Fibroblast of lung (primary cell): Measurements from ENCODE around the gene KCNJ12. TPM values are rescaled to one million over a fixed set of nuclear protein-coding genes. Genes with fewer than 3 reads are reported as not detected.
"Not testable (repeated sequence)": the region's sequence is repeated elsewhere in the genome, so short reads cannot be mapped to it uniquely, and the experiment has no call there.

Experiments used
- DNase-seq, 2 donors: peaks; one replicate each; pipeline versions ENCODE4 v3.0.0 to v3.0.0-alpha.2; 2010; ENCODE audit warnings: low read depth in 2 of 2
- H2AFZ ChIP-seq: 2 replicates; pipeline ENCODE4 v1.5.1; 2012; ENCODE audit warnings: low read length, control low read depth, inconsistent platforms
- H3K27ac ChIP-seq: 2 replicates; pipeline ENCODE4 v1.5.1; 2011; ENCODE audit warnings: low read length, control low read depth; ENCODE audit not compliant: insufficient read depth
- H3K27me3 ChIP-seq: 2 replicates; pipeline ENCODE4 v1.5.1; 2011; ENCODE audit warnings: mild to moderate bottlenecking, low read length; ENCODE audit not compliant: control insufficient read depth, insufficient read depth
- H3K36me3 ChIP-seq: 2 replicates; pipeline ENCODE4 v1.5.1; 2011; ENCODE audit warnings: low read length; ENCODE audit not compliant: control insufficient read depth, insufficient read depth
- H3K4me1 ChIP-seq: 2 replicates; pipeline ENCODE4 v1.5.1; 2011; ENCODE audit warnings: low read length; ENCODE audit not compliant: control insufficient read depth, insufficient read depth; ENCODE audit errors: extremely low read depth
- H3K4me2 ChIP-seq: 2 replicates; pipeline ENCODE4 v1.5.1; 2011; ENCODE audit warnings: low read length, control low read depth; ENCODE audit not compliant: insufficient read depth; ENCODE audit errors: extremely low read depth
- H3K4me3 ChIP-seq, 4 experiments: fragments of 200-600 bp in 1 of 4; sonication (generic) in 1 of 4; replicated peaks in 1 of 4; 2 replicates each; pipeline ENCODE4 v1.5.1; 2011 to 2016; ENCODE audit warnings: low read length in 4 of 4, low read depth in 3 of 4, mild to moderate bottlenecking in 3 of 4, control low read depth in 2 of 4, inconsistent platforms in 1 of 4, mixed read lengths in 1 of 4; ENCODE audit not compliant: insufficient read depth in 1 of 4; ENCODE audit errors: control extremely low read depth in 1 of 4
- H3K79me2 ChIP-seq: 2 replicates; pipeline ENCODE4 v1.5.1; 2012; ENCODE audit warnings: mild to moderate bottlenecking, low read length, inconsistent platforms; ENCODE audit not compliant: control insufficient read depth, insufficient read depth
- H3K9ac ChIP-seq: 2 replicates; pipeline ENCODE4 v1.5.1; 2011; ENCODE audit warnings: mild to moderate bottlenecking, low read length, control low read depth; ENCODE audit not compliant: insufficient read depth
- H3K9me3 ChIP-seq: 2 replicates; pipeline ENCODE4 v1.5.1; 2012; ENCODE audit warnings: low read depth, low read length; ENCODE audit not compliant: control insufficient read depth, insufficient read depth
- H4K20me1 ChIP-seq: 2 replicates; pipeline ENCODE4 v1.5.1; 2011; ENCODE audit warnings: low read length; ENCODE audit not compliant: control insufficient read depth, insufficient read depth; ENCODE audit errors: extremely low read depth
- EZH2 ChIP-seq: IDR thresholded peaks from 2 replicates; pipeline ENCODE4 v1.5.1; 2012; ENCODE audit warnings: low read length, control low read depth, mild to moderate bottlenecking; ENCODE audit errors: missing control alignments
- polyA plus RNA-seq, 2 donors: library from polyadenylated mRNA; depleted of rRNA in 1 of 2; stranded (reverse) in 1 of 2; unstranded in 1 of 2; fragments of >200 nt; gene quantifications; 2 replicates each; pipeline ENCODE4 v1.2.1, GENCODE V29; 2011 to 2012; ENCODE audit warnings: missing spikeins in 1 of 2
- total RNA-seq: library from RNA; depleted of rRNA; stranded (reverse); fragments of >200 nt; gene quantifications from 2 replicates; pipeline ENCODE4 v1.2.1, GENCODE V29; 2014
- TF ChIP-seq, protein P1 (sequence below), 2 donors: IDR thresholded peaks in 1 of 2; conservative IDR thresholded peaks in 1 of 2; 1 replicate in 1 of 2; 2 replicates in 1 of 2; pipeline ENCODE4 v1.5.1; 2011 to 2012; ENCODE audit warnings: low read length in 2 of 2, control low read depth in 1 of 2, inconsistent platforms in 1 of 2, low read depth in 1 of 2, mild to moderate bottlenecking in 1 of 2

The KCNJ12 gene
- total and polyA plus RNA-seq, 2 donors (not counting 1 experiment from before 2014, with no cell fraction given): 0.09 to 0.66 TPM

DNA sequence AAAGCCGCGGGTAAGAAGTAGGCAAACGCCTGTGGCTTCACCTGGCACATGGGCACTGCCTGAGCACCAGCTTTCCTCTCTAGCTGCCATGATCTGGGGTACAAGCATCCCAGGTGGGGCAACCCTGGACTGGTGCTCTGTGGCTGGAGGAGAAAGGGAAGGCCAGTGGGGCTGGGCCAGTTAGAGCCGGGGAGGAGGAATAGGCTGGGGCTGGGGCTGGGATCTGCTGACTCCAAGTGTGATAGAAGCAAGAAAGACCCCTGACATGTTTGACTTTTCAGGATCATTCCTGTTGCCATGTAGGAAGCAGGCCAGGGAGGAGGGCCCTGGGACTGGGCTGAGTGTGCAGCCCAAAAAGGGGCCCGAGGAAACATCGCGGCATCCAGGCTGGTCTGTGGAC is 48.5 kb downstream of the KCNJ12 start:
- H3K27ac ChIP-seq, H3K9ac ChIP-seq, DNase-seq, H3K4me3 ChIP-seq, H4K20me1 ChIP-seq, H3K9me3 ChIP-seq, H3K79me2 ChIP-seq, H3K4me2 ChIP-seq, H3K4me1 ChIP-seq, H3K27me3 ChIP-seq, H3K36me3 ChIP-seq, H2AFZ ChIP-seq: not testable (repeated sequence)

DNA sequence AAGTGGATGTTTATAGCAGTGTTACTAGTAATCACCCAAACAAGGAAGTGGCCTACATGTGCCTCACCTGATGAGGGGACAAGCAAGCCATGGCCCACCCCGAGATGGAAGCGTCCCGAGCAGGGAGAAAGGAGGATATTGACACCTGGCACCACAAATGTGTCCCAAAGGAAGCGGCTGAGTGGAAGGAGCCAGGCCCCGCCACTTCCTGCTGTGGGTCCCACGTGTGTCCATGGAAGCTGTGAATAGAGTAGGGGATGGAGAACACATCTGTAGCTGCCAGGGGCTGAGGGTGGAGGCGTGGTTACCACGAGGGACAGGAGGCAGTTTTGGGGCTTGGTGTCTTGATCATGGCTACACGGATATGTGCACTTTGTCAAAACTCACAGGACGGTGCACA is 49.2 kb downstream of the KCNJ12 start:
- no peaks in the 10 kb centered on the region for H3K4me1 ChIP-seq
- TF ChIP-seq, protein P1, sequence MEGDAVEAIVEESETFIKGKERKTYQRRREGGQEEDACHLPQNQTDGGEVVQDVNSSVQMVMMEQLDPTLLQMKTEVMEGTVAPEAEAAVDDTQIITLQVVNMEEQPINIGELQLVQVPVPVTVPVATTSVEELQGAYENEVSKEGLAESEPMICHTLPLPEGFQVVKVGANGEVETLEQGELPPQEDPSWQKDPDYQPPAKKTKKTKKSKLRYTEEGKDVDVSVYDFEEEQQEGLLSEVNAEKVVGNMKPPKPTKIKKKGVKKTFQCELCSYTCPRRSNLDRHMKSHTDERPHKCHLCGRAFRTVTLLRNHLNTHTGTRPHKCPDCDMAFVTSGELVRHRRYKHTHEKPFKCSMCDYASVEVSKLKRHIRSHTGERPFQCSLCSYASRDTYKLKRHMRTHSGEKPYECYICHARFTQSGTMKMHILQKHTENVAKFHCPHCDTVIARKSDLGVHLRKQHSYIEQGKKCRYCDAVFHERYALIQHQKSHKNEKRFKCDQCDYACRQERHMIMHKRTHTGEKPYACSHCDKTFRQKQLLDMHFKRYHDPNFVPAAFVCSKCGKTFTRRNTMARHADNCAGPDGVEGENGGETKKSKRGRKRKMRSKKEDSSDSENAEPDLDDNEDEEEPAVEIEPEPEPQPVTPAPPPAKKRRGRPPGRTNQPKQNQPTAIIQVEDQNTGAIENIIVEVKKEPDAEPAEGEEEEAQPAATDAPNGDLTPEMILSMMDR (conservative IDR thresholded peaks at IDR 0.05 in 1 of 2, IDR thresholded peaks at IDR 0.05 in 1 of 2; ENCODE audit: low read depth in 1 of 2, low read length in 2 of 2): no peak
- no peak for TF ChIP-seq EZH2
- no peaks in the 10 kb centered on the region for H3K9me3 ChIP-seq
- no peak overlapping the region for H3K4me3 ChIP-seq
- H3K36me3 ChIP-seq: no peaks in the 10 kb centered on the region
- H3K79me2 ChIP-seq: no peaks in the 10 kb centered on the region
- no peaks in the 10 kb centered on the region for H4K20me1 ChIP-seq
- no peak overlapping the region for H3K27ac ChIP-seq
- H3K27me3 ChIP-seq: no peaks in the 10 kb centered on the region
- H2AFZ ChIP-seq: no peak overlapping the region
- no peak overlapping the region for H3K4me2 ChIP-seq
- H3K9ac ChIP-seq: no peak overlapping the region
- no peak for DNase-seq

DNA sequence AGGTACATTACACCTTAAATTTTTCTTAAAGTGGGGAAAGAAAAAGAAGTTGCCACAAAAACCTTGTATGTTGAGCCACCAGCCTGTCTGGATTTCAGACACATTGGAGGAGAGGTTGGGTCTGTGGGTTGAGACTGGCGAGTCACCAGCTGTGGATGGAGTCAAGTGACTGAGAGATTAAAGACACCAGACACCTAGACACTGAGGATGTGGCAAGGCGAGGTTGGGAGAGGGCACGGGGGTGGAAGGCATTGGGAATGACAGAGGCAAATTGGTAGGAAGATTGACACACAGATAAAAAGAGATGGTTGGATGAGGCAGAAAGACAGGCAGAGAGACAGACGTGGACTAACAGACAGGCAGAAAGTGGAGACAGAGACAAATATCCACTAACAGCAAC is 49.6 kb downstream of the KCNJ12 start:
- H3K4me3 ChIP-seq: no peak overlapping the region
- no peaks in the 10 kb centered on the region for H3K4me1 ChIP-seq
- H3K27ac ChIP-seq: no peak overlapping the region
- H3K9me3 ChIP-seq: no peaks in the 10 kb centered on the region
- H3K27me3 ChIP-seq: no peaks in the 10 kb centered on the region
- H3K4me2 ChIP-seq: no peak overlapping the region
- H3K36me3 ChIP-seq: no peaks in the 10 kb centered on the region
- H2AFZ ChIP-seq: no peak overlapping the region
- no peaks in the 10 kb centered on the region for H4K20me1 ChIP-seq
- no peak for DNase-seq
- TF ChIP-seq, protein P1 (conservative IDR thresholded peaks at IDR 0.05 in 1 of 2, IDR thresholded peaks at IDR 0.05 in 1 of 2; ENCODE audit: low read depth in 1 of 2, low read length in 2 of 2): no peak
- TF ChIP-seq EZH2: no peak
- no peaks in the 10 kb centered on the region for H3K79me2 ChIP-seq
- no peak overlapping the region for H3K9ac ChIP-seq

DNA sequence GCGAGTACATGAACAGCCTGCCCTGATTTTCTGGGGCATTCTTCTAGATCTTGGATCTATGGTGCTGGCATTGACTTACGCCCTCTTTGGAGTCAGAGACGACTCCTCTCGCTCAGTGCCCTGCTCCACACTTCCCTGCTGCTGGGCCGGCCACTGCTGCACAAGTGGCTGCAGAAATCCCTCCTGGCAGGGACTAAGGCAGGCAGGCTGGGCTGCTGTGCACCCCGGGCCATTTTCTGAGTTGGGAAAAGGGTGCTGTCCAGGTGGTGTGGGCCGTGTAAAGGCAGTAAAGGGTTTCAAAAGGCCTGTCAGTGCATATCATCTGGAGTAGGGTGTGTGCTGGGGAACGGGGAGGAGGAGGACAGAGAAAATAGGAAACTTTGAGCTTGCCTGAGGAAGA is 50.1 kb downstream of the KCNJ12 start:
- H3K79me2 ChIP-seq, H3K4me2 ChIP-seq, H2AFZ ChIP-seq, H3K9me3 ChIP-seq, H3K27ac ChIP-seq, DNase-seq, H3K27me3 ChIP-seq, H3K36me3 ChIP-seq, H4K20me1 ChIP-seq, H3K4me3 ChIP-seq, H3K9ac ChIP-seq, H3K4me1 ChIP-seq: not testable (repeated sequence)

DNA sequence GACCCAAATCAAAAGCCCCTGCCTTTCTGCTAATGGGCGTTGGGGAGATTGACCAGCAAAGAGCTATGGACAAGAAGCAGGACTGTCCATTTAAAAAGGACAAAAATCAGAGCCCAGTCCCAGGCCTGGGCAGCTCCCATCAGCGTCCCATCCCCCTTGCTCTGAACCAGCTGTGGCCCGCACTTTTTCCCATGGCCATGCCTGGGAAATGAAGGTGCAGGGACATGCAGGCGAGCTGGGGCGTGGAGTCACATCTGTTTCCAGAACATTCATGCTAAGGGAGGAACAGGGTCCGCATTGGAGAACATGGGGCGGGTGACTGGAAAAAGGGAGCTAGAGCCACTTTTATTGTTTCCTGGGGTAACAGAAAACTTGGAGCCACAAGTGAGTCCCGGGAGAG is 50.7 kb downstream of the KCNJ12 start:
- not testable (repeated sequence) for H4K20me1 ChIP-seq, H3K27me3 ChIP-seq, H3K27ac ChIP-seq, H3K4me1 ChIP-seq, H2AFZ ChIP-seq, DNase-seq, H3K36me3 ChIP-seq, H3K4me2 ChIP-seq, H3K4me3 ChIP-seq, H3K9me3 ChIP-seq, H3K9ac ChIP-seq, H3K79me2 ChIP-seq

DNA sequence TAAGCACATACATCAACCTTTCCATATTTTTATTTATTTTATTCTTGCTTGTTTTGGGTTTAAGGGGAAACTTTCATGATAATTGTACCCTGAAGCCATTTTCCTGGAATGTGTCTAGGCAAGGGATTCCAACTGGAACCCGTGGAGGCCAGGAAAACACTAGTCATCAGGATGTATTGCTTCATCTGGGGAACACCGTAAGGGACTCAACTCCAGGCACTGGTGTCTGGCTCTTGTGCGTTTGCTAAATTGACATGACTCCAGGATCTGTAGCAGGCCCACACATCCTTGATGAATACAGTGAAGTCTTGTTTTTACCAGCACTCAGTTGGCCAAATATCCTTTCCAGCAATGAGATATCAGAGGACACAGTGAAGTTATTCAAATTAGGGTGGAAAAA is 51.6 kb downstream of the KCNJ12 start:
- not testable (repeated sequence) for H3K79me2 ChIP-seq, H3K9me3 ChIP-seq, H2AFZ ChIP-seq, H3K36me3 ChIP-seq, H3K9ac ChIP-seq, H3K27ac ChIP-seq, H3K27me3 ChIP-seq, DNase-seq, H3K4me3 ChIP-seq, H3K4me1 ChIP-seq, H3K4me2 ChIP-seq, H4K20me1 ChIP-seq
